H1 (cell line): Measurements from ENCODE around the gene GTF2I. TPM values are rescaled to one million over a fixed set of nuclear protein-coding genes. Genes with fewer than 3 reads are reported as not detected.
A peak's percentile ranks its signal among the peaks of the same experiment; 100 is the strongest.

Experiments used
- CTCF ChIA-PET: fragments of 300-600 bp; sonication (Branson Sonifier 250); formaldehyde crosslinking; loops from one replicate; lab custom pipeline; 2021; ENCODE audit not compliant: partially characterized antibody; lab: Charles Lee
- POLR2A ChIA-PET: fragments of 300-600 bp; sonication (Branson Sonifier 250); formaldehyde crosslinking; loops from one replicate; lab custom pipeline; 2021; ENCODE audit warnings: inconsistent platforms; ENCODE audit not compliant: partially characterized antibody; lab: Charles Lee
- DNase-seq, 2 experiments: peaks; one replicate each; pipeline versions ENCODE4 v3.0.0 to v3.0.0-alpha.2; 2010 to 2022; ENCODE audit warnings: low spot score in 2 of 2, low read depth in 1 of 2, mixed read lengths in 1 of 2
- FAIRE-seq: peaks from 2 replicates; lab custom pipeline; 2011; peaks lifted over from hg19 to GRCh38; lab: Jason Lieb, UNC
- H2AFZ ChIP-seq: 2 replicates; pipeline ENCODE4 v1.8.1; 2012; ENCODE audit warnings: low read length, inconsistent platforms
- H2AK5ac ChIP-seq: 2 replicates; pipeline ENCODE4 v1.6.1; 2013; ENCODE audit warnings: low read depth, low read length
- H2BK120ac ChIP-seq: replicated peaks from 2 replicates; pipeline ENCODE3; 2013; ENCODE audit warnings: low read depth, low read length, inconsistent platforms
- H2BK12ac ChIP-seq: 2 replicates; pipeline ENCODE4 v1.6.1; 2013; ENCODE audit warnings: low read depth, low read length
- H2BK15ac ChIP-seq: 2 replicates; pipeline ENCODE4 v1.6.1; 2013; ENCODE audit warnings: low read length
- H2BK20ac ChIP-seq: 2 replicates; pipeline ENCODE4 v1.6.1; 2013; ENCODE audit warnings: low read length
- H2BK5ac ChIP-seq: 2 replicates; pipeline ENCODE4 v1.6.1; 2013; ENCODE audit warnings: low read depth, low read length
- H3K14ac ChIP-seq: 2 replicates; pipeline ENCODE4 v1.6.1; 2013; ENCODE audit warnings: inconsistent platforms; ENCODE audit not compliant: insufficient read length
- H3K18ac ChIP-seq: 2 replicates; pipeline ENCODE4 v1.6.1; 2013; ENCODE audit warnings: low read length; ENCODE audit errors: extremely low read depth
- H3K23ac ChIP-seq: 2 replicates; pipeline ENCODE4 v1.6.1; 2013; ENCODE audit warnings: inconsistent platforms; ENCODE audit not compliant: insufficient read length
- H3K23me2 ChIP-seq: 2 replicates; pipeline ENCODE4 v1.6.1; 2013; ENCODE audit warnings: low read depth, low read length
- H3K27ac ChIP-seq: 2 replicates; pipeline ENCODE4 v1.6.1; 2011; ENCODE audit warnings: low read depth, low read length, inconsistent platforms
- H3K27me3 ChIP-seq, 4 experiments: replicated peaks in 1 of 4; 1 replicate in 1 of 4; 2 replicates in 3 of 4; pipeline versions ENCODE4 v1.6.1 to v1.8.1; 2011 to 2013; ENCODE audit warnings: low read length in 3 of 4, mild to moderate bottlenecking in 3 of 4, inconsistent platforms in 2 of 4, mixed read lengths in 2 of 4, moderate library complexity in 1 of 4; ENCODE audit not compliant: control insufficient read depth in 3 of 4, insufficient read depth in 3 of 4; ENCODE audit errors: extremely low read depth in 1 of 4
- H3K36me3 ChIP-seq, 4 experiments: 2 replicates each; pipeline versions ENCODE4 v1.6.1 to v1.8.1; 2011 to 2013; ENCODE audit warnings: mild to moderate bottlenecking in 4 of 4, low read length in 3 of 4, moderate library complexity in 2 of 4, control low read depth in 1 of 4, inconsistent platforms in 1 of 4; ENCODE audit not compliant: insufficient read depth in 4 of 4, control insufficient read depth in 2 of 4
- H3K4ac ChIP-seq: replicated peaks from 2 replicates; pipeline ENCODE3; 2013; ENCODE audit warnings: low read length, low read depth, mixed read lengths, inconsistent platforms; ENCODE audit not compliant: insufficient read length
- H3K4me1 ChIP-seq, 4 experiments: replicated peaks in 1 of 4; 1 replicate in 1 of 4; 2 replicates in 3 of 4; pipeline versions ENCODE4 v1.6.1 to v1.8.1; 2011 to 2013; ENCODE audit warnings: low read length in 3 of 4, inconsistent platforms in 2 of 4, mixed read lengths in 1 of 4; ENCODE audit not compliant: insufficient read depth in 4 of 4, control insufficient read depth in 3 of 4
- H3K4me2 ChIP-seq, 2 experiments: 2 replicates each; pipeline versions ENCODE4 v1.6.1 to v1.8.1; 2011 to 2013; ENCODE audit warnings: low read depth in 2 of 2, low read length in 2 of 2, control low read depth in 1 of 2, inconsistent platforms in 1 of 2, mild to moderate bottlenecking in 1 of 2; ENCODE audit not compliant: insufficient read depth in 1 of 2
- H3K4me3 ChIP-seq, 4 experiments: fragments of 200-600, 300-600 bp in 1 of 4; sonication (generic), shearing (Covaris generic), sonication (Bioruptor Twin) in 1 of 4; 2 replicates each; pipeline versions ENCODE4 v1.5.1 to v1.8.1; 2011 to 2016; ENCODE audit warnings: low read length in 4 of 4, low read depth in 3 of 4, control low read depth in 2 of 4, inconsistent platforms in 2 of 4, mild to moderate bottlenecking in 2 of 4, mixed read lengths in 1 of 4, moderate library complexity in 1 of 4; ENCODE audit not compliant: insufficient read depth in 2 of 4; ENCODE audit errors: extremely low read depth in 1 of 4
- H3K56ac ChIP-seq: replicated peaks from 2 replicates; pipeline ENCODE3; 2013; ENCODE audit warnings: low read depth, mild to moderate bottlenecking, mixed read lengths, low read length, inconsistent platforms; ENCODE audit not compliant: insufficient read length
- H3K79me1 ChIP-seq: 2 replicates; pipeline ENCODE4 v1.6.1; 2013; ENCODE audit warnings: low read depth, low read length, control low read depth
- H3K79me2 ChIP-seq, 2 experiments: 2 replicates each; pipeline versions ENCODE4 v1.6.1 to v1.8.1; 2012 to 2013; ENCODE audit warnings: low read length in 2 of 2, mild to moderate bottlenecking in 2 of 2, inconsistent platforms in 1 of 2; ENCODE audit not compliant: insufficient read depth in 2 of 2, control insufficient read depth in 1 of 2
- H3K9ac ChIP-seq, 4 experiments: replicated peaks in 1 of 4; 1 replicate in 1 of 4; 2 replicates in 3 of 4; pipeline versions ENCODE4 v1.6.1 to v1.8.1; 2011 to 2013; ENCODE audit warnings: low read depth in 3 of 4, low read length in 3 of 4, control low read depth in 2 of 4, mild to moderate bottlenecking in 2 of 4, moderate library complexity in 2 of 4, inconsistent platforms in 1 of 4; ENCODE audit errors: extremely low read depth in 1 of 4
- H3K9me3 ChIP-seq, 2 experiments: 2 replicates each; pipeline versions ENCODE4 v1.6.1 to v1.8.1; 2012 to 2013; ENCODE audit warnings: mild to moderate bottlenecking in 2 of 2, moderate library complexity in 2 of 2, control low read depth in 1 of 2, inconsistent platforms in 1 of 2, low read depth in 1 of 2, low read length in 1 of 2, mixed read lengths in 1 of 2; ENCODE audit not compliant: insufficient read depth in 2 of 2
- H4K20me1 ChIP-seq, 2 experiments: replicated peaks in 1 of 2; 2 replicates each; pipeline versions ENCODE3 to v1.8.1; 2011 to 2013; ENCODE audit warnings: inconsistent platforms in 2 of 2, low read length in 2 of 2, mild to moderate bottlenecking in 1 of 2; ENCODE audit not compliant: insufficient read depth in 2 of 2, control insufficient read depth in 1 of 2
- H4K5ac ChIP-seq: 2 replicates; pipeline ENCODE4 v1.6.1; 2013; ENCODE audit warnings: low read length, low read depth, mixed read lengths, inconsistent platforms; ENCODE audit not compliant: insufficient read length
- H4K8ac ChIP-seq: 2 replicates; pipeline ENCODE4 v1.8.0; 2013; ENCODE audit warnings: mild to moderate bottlenecking, moderate library complexity, low read length, inconsistent platforms; ENCODE audit not compliant: insufficient read depth; ENCODE audit errors: extremely low read depth
- H4K91ac ChIP-seq: replicated peaks from 2 replicates; pipeline ENCODE3; 2013; ENCODE audit warnings: low read length, mixed read lengths, inconsistent platforms; ENCODE audit not compliant: insufficient read length
- CHD2 ChIP-seq: IDR thresholded peaks from 2 replicates; pipeline ENCODE4 v1.6.1; 2012; ENCODE audit warnings: low read length, improper control_type of control experiment
- GABPA ChIP-seq: IDR thresholded peaks from 2 replicates; pipeline ENCODE4 v1.6.1; 2011; ENCODE audit warnings: mild to moderate bottlenecking, low read length, moderate library complexity, borderline replicate concordance; ENCODE audit not compliant: insufficient read depth
- GTF2F1 ChIP-seq: IDR thresholded peaks from 2 replicates; pipeline ENCODE4 v1.6.1; 2012; ENCODE audit warnings: low read depth, low read length, improper control_type of control experiment, borderline replicate concordance
- RAD21 ChIP-seq, 2 experiments: IDR thresholded peaks in 1 of 2; conservative IDR thresholded peaks in 1 of 2; 2 replicates each; pipeline ENCODE4 v1.6.1; 2011; ENCODE audit warnings: low read depth in 2 of 2, low read length in 2 of 2, improper control_type of control experiment in 1 of 2, inconsistent platforms in 1 of 2, mild to moderate bottlenecking in 1 of 2, moderate library complexity in 1 of 2
- RXRA ChIP-seq: IDR thresholded peaks from 2 replicates; pipeline ENCODE4 v1.6.1; 2011; ENCODE audit warnings: low read depth, mild to moderate bottlenecking, low read length, moderate library complexity; ENCODE audit not compliant: insufficient read depth
- SIN3A ChIP-seq, 2 experiments: IDR thresholded peaks in 1 of 2; conservative IDR thresholded peaks in 1 of 2; 2 replicates each; pipeline ENCODE4 v1.6.1; 2011 to 2012; ENCODE audit warnings: low read length in 2 of 2, improper control_type of control experiment in 1 of 2, low read depth in 1 of 2, mild to moderate bottlenecking in 1 of 2
- SIX5 ChIP-seq: IDR thresholded peaks from 2 replicates; pipeline ENCODE4 v1.6.1; 2011; ENCODE audit warnings: mild to moderate bottlenecking, low read depth, low read length
- SP4 ChIP-seq: IDR thresholded peaks from 2 replicates; pipeline ENCODE4 v1.6.1; 2012; ENCODE audit warnings: low read length, inconsistent platforms
- USF2 ChIP-seq: IDR thresholded peaks from 2 replicates; pipeline ENCODE4 v1.6.1; 2011; ENCODE audit warnings: low read length, improper control_type of control experiment
- YY1 ChIP-seq: IDR thresholded peaks from 2 replicates; pipeline ENCODE4 v1.6.1; 2011; ENCODE audit warnings: low read depth, mild to moderate bottlenecking, low read length
- WGBS, 2 experiments: shearing (Covaris generic) in 1 of 2; methylation state at CpG; one replicate each; pipeline versions ENCODE4 v1.1.6 to v1.1.7; 2013 to 2015; ENCODE audit warnings: low lambda C conversion rate in 2 of 2, mixed read lengths in 2 of 2, inconsistent platforms in 1 of 2, low coverage in 1 of 2, missing lambda C conversion rate in 1 of 2; ENCODE audit not compliant: insufficient replicate concordance in 2 of 2, insufficient coverage in 1 of 2, insufficient read length in 1 of 2; ENCODE audit errors: extremely low coverage in 1 of 2, missing lambda C conversion rate in 1 of 2; 5-methylcytosine and 5-hydroxymethylcytosine counted together
- polyA plus RNA-seq, 7 experiments: library from polyadenylated mRNA; depleted of rRNA in 3 of 7; stranded (reverse) in 5 of 7; unstranded in 2 of 7; fragments of >200 nt in 5 of 7; fragments of 200-250 nt in 2 of 7; gene quantifications; 1 replicate in 5 of 7; 2 replicates in 1 of 7; 4 replicates in 1 of 7; pipeline versions ENCODE4 v1.2.1 to v1.2.3, GENCODE V29; 2011 to 2013; ENCODE audit warnings: missing spikeins in 2 of 7, mixed read lengths in 2 of 7
- total RNA-seq: library from RNA; stranded (reverse); fragmentation: NEBNext Ultra II Directional; extraction: Animal tissue kit (Norgen Biotek cat#: 25700); gene quantifications from 2 replicates; pipeline ENCODE4 v1.2.1, GENCODE V29; 2021

Gene GTF2I
- total and polyA plus RNA-seq, 2 of the 8 experiments (the other 6 are each of a cell fraction or from before 2014, with no cell fraction given) = 46.7 to 316 TPM

- Histone ChIP-seq H3K27me3 (no peaks in the 10 kb centered on the region), H3K4me3 (peak overlapping the region in 3 of 4 experiments; percentile 2 to 14 (median 11); a peak in 2 of 8 replicates), H3K27ac (peak overlapping the region; percentile 81), H3K9me3 (no peaks in the 10 kb centered on the region), H2BK12ac (peak overlapping the region; percentile 56; the same call in 1 of the 2 replicates), H3K23me2 (no peaks in the 10 kb centered on the region), H3K4me2 (peak overlapping the region; percentile 4 to 39; a peak in 3 of 4 replicates), H3K9ac (peak overlapping the region in 3 of 4 experiments; percentile 34 to 51 (median 50); a peak in 5 of 7 replicates), H3K18ac (peak overlapping the region; percentile 66; the same call in 1 of the 2 replicates), H2AK5ac (no peak overlapping the region), H2BK15ac (no peak overlapping the region), H3K14ac (no peak overlapping the region), H2BK120ac (peak overlapping the region; percentile 3), H4K5ac (peak overlapping the region; percentile 74), H4K8ac (peak overlapping the region; percentile 96; the same call in 1 of the 2 replicates), H2BK20ac (no peak overlapping the region), H4K91ac (peak overlapping the region; percentile 69), H3K4ac (no peak overlapping the region), H3K23ac (no peak overlapping the region), H3K4me1 (peaks cover 0 to 7% (median 2%) of the 10 kb centered on the region in 4 experiments; a peak in 4 of 7 replicates), H3K36me3 (no peaks in the 10 kb centered on the region), H2BK5ac (peak overlapping the region; percentile 62; the same call in 1 of the 2 replicates), H3K79me2 (no peaks in the 10 kb centered on the region), H2AFZ (peak overlapping the region; percentile 14; the same call in 1 of the 2 replicates), H3K56ac (no peak overlapping the region), H3K79me1 (no peaks in the 10 kb centered on the region), H4K20me1 (no peaks in the 10 kb centered on the region)
- POLR2A ChIA-PET = interaction anchor here (0.6 to 2.9 kb wide), 8 partner anchors 8 to 92 kb away, joined by 3 to 25 read pairs (median 4); partner anchors contain the start of gene GTF2I
- 21% methylated on average over 12 of the region's 12 CpGs; no CpG with 5 or more reads in 1 of the 2 experiments for WGBS, 2 experiments
- FAIRE-seq (no peak), DNase-seq (peak in 1 of 2 experiments; percentile 63)
- CTCF ChIA-PET = interaction anchor here (0.7 kb wide), 1 partner anchor 10 kb away, joined by 3 read pairs; no protein-coding TSS in a partner anchor
- peak; percentile 66 for TF ChIP-seq USF2
- no peak for TF ChIP-seq SIN3A (conservative IDR thresholded peaks at IDR 0.05 in 1 of 2, IDR thresholded peaks at IDR 0.05 in 1 of 2; ENCODE audit: low read depth in 1 of 2, low read length in 2 of 2)
- no peak for TF ChIP-seq RXRA
- no peak for TF ChIP-seq CHD2
- no peak for TF ChIP-seq GABPA
- TF ChIP-seq SP4 = no peak
- no peak for TF ChIP-seq SIX5
- TF ChIP-seq RAD21 (IDR thresholded peaks at IDR 0.05 in 1 of 2, conservative IDR thresholded peaks at IDR 0.05 in 1 of 2; ENCODE audit: low read depth in 2 of 2, low read length in 2 of 2) = no peak
- TF ChIP-seq YY1 = no peak
- no peak for TF ChIP-seq GTF2F1
Observed at GRCh38 chr7:74627661-74628411, 29.7 kb upstream of the GTF2I start.
